ENCODE measurements around the gene ABHD8.
"Not testable (repeated sequence)": the region's sequence is repeated elsewhere in the genome, so short reads cannot be mapped to it uniquely, and the experiment has no call there.

The ABHD8 gene

GRCh38 chr19:17296976-17297375 lies 6.2 kb downstream of the ABHD8 start:
- DNase-seq (ENCODE audit: low spot score): no peak

- no peak for DNase-seq (ENCODE audit: low spot score)
Measured at GRCh38 chr19:17296273-17296672, 7.0 kb downstream of the ABHD8 start.

- DNase-seq (ENCODE audit: low spot score): not testable (repeated sequence)
Measured at GRCh38 chr19:17295551-17295950, 7.7 kb downstream of the ABHD8 start.

GRCh38 chr19:17294051-17294891 lies 9.0 kb downstream of the ABHD8 start:
- peak; percentile 86 for DNase-seq (ENCODE audit: low spot score)

GRCh38 chr19:17293605-17294004 lies 9.6 kb downstream of the ABHD8 start:
- DNase-seq (ENCODE audit: low spot score): no peak

- peak; percentile 87 for DNase-seq (ENCODE audit: low spot score)
Measured at GRCh38 chr19:17292301-17293074, 10.7 kb downstream of the ABHD8 start.

GRCh38 chr19:17289489-17289888 lies 13.7 kb downstream of the ABHD8 start:
- peak; percentile 87 for DNase-seq (ENCODE audit: low spot score)

GRCh38 chr19:17286752-17287151 lies 16.5 kb downstream of the ABHD8 start:
- DNase-seq (ENCODE audit: low spot score): no peak

- DNase-seq (ENCODE audit: low spot score): no peak
Measured at GRCh38 chr19:17286263-17286662, 17.0 kb downstream of the ABHD8 start.

- DNase-seq (ENCODE audit: low spot score): no peak
Measured at GRCh38 chr19:17285415-17286135, 17.6 kb downstream of the ABHD8 start.

- no peak for DNase-seq (ENCODE audit: low spot score)
Measured at GRCh38 chr19:17283504-17283996, 19.7 kb downstream of the ABHD8 start.

GRCh38 chr19:17282488-17283125 lies 20.6 kb downstream of the ABHD8 start:
- peak; percentile 92 for DNase-seq (ENCODE audit: low spot score)

GRCh38 chr19:17281391-17282304 lies 21.6 kb downstream of the ABHD8 start, which contains the start of gene ANKLE1:
TSS of gene ANKLE1 (plus strand) at chr19:17281901. CDS start at chr19:17281921, 20 bp downstream.
- no peak for DNase-seq (ENCODE audit: low spot score)

GRCh38 chr19:17279436-17279835 lies 23.8 kb downstream of the ABHD8 start:
- DNase-seq (ENCODE audit: low spot score): no peak

- DNase-seq (ENCODE audit: low spot score): no peak
Measured at GRCh38 chr19:17275441-17276175, 27.6 kb downstream of the ABHD8 start.

GRCh38 chr19:17274892-17275291 lies 28.3 kb downstream of the ABHD8 start:
- not testable (repeated sequence) for DNase-seq (ENCODE audit: low spot score)

- DNase-seq (ENCODE audit: low spot score): no peak
Measured at GRCh38 chr19:17268754-17269153, 34.5 kb downstream of the ABHD8 start.

GRCh38 chr19:17266975-17267788 lies 36.0 kb downstream of the ABHD8 start, which contains the start of gene BABAM1:
TSS of gene BABAM1 (plus strand) at chr19:17267443. CDS start at chr19:17268807, 1,364 bp downstream.
- DNase-seq (ENCODE audit: low spot score): peak; percentile 96

- no peak for DNase-seq (ENCODE audit: low spot score)
Measured at GRCh38 chr19:17266589-17266974, 36.6 kb downstream of the ABHD8 start.
